IPS DF 19.7 (cell line): Measurements from ENCODE around the gene ADM.

Experiments used
- DNase-seq: peaks from one replicate; pipeline ENCODE4 v3.0.0-alpha.2; 2013; ENCODE audit warnings: low read depth, low spot score

The ADM gene

GRCh38 chr11:10289765-10290380 lies 15.0 kb upstream of the ADM start:
- no peak for DNase-seq

GRCh38 chr11:10291801-10292638 lies 12.9 kb upstream of the ADM start:
- DNase-seq = no peak

- DNase-seq = no peak
Observed at GRCh38 chr11:10293423-10294289, 11.2 kb upstream of the ADM start, which contains the start of gene SBF2. TSS of gene SBF2 (minus strand) at chr11:10294219. CDS start at chr11:10294069, 150 bp downstream.

- DNase-seq = no peak
Observed at GRCh38 chr11:10294290-10294953, 10.5 kb upstream of the ADM start.

GRCh38 chr11:10295064-10295901 lies 9.6 kb upstream of the ADM start:
- no peak for DNase-seq

GRCh38 chr11:10298342-10298741 lies 6.5 kb upstream of the ADM start:
- no peak for DNase-seq

GRCh38 chr11:10301656-10302358 lies 3.1 kb upstream of the ADM start:
- DNase-seq = no peak

- no peak for DNase-seq
Observed at GRCh38 chr11:10302359-10302743, 2.5 kb upstream of the ADM start.

- no peak for DNase-seq
Observed at GRCh38 chr11:10302744-10303557, 1.9 kb upstream of the ADM start.

GRCh38 chr11:10303558-10304363 lies 1.1 kb upstream of the ADM start:
- DNase-seq = no peak

GRCh38 chr11:10305262-10305963 lies 540 bp downstream of the ADM start:
- no peak for DNase-seq

GRCh38 chr11:10305964-10306918 lies 1.4 kb downstream of the ADM start:
- no peak for DNase-seq

- no peak for DNase-seq
Observed at GRCh38 chr11:10307022-10307399, 2.1 kb downstream of the ADM start.

- no peak for DNase-seq
Observed at GRCh38 chr11:10307400-10308200, 2.7 kb downstream of the ADM start.

GRCh38 chr11:10308201-10308954 lies 3.5 kb downstream of the ADM start:
- DNase-seq = no peak
